Measurements from ENCODE around the gene CHL1. TPM values are rescaled to one million over a fixed set of nuclear protein-coding genes. Genes with fewer than 3 reads are reported as not detected.

The CHL1 gene
- total RNA-seq, 4 donors from 2014 or later: 28.2 to 49.2 (median 35.8) TPM

DNA sequence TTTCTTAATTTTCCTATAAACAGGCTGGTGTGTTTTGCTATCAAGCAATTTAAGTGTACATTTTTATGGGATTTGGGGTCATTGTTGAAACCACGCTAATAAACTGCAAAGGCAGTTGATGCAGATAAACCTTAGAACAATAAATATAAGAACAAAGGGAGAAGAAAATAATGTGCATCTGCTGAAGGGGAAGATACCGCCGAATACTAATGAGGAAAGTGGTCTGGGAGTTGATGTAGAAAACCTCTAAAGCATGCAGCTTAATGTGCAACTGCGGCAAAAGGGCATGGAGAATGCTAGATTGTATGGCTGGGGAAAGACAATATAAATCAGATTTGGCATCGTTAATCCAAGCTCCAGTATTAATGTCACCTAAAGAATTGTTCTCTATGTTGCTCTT, 29.8 kb upstream of the CHL1 start:
- no peak for TF ChIP-seq EP300 (IDR thresholded peaks at IDR 0.05)
- TF ChIP-seq POLR2AphosphoS5 (IDR thresholded peaks at IDR 0.05): no peak
- TF ChIP-seq, protein P1, sequence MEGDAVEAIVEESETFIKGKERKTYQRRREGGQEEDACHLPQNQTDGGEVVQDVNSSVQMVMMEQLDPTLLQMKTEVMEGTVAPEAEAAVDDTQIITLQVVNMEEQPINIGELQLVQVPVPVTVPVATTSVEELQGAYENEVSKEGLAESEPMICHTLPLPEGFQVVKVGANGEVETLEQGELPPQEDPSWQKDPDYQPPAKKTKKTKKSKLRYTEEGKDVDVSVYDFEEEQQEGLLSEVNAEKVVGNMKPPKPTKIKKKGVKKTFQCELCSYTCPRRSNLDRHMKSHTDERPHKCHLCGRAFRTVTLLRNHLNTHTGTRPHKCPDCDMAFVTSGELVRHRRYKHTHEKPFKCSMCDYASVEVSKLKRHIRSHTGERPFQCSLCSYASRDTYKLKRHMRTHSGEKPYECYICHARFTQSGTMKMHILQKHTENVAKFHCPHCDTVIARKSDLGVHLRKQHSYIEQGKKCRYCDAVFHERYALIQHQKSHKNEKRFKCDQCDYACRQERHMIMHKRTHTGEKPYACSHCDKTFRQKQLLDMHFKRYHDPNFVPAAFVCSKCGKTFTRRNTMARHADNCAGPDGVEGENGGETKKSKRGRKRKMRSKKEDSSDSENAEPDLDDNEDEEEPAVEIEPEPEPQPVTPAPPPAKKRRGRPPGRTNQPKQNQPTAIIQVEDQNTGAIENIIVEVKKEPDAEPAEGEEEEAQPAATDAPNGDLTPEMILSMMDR (IDR thresholded peaks at IDR 0.05): no peak
- TF ChIP-seq POLR2A (IDR thresholded peaks at IDR 0.05): no peak
- Histone ChIP-seq H3K4me3 (no peak overlapping the region), H3K36me3 (no peaks in the 10 kb centered on the region), H3K27me3 (peaks cover 3% of the 10 kb centered on the region), H3K9me3 (no peaks in the 10 kb centered on the region), H3K27ac (no peak overlapping the region), H3K4me1 (no peaks in the 10 kb centered on the region)
- 82 to 86% methylated on average over 5 of the region's 5 CpGs for WGBS, 2 donors (ENCODE audit: low coverage in 1 of 2)
- ATAC-seq: no peak

DNA sequence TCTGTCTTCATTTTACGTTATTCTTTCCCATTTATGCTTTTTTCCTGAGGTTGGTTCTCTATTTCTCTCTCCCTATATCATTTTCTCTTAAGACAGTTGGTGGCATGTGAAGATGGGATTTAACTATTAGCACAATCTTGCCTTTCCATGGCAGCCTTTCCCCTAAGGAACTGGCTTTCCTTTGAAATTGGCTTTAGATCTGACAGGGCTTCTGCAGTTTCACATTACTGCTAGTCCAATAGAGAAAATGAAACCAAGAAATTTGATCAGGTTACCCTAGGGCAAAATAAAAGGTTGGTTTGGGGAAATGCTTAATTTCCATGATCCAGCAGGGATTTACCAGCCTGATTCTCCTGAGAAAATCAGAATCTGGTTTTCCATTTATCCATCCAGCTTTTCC, 22.7 kb upstream of the CHL1 start:
- H3K27me3 ChIP-seq: peaks cover 9% of the 10 kb centered on the region
- ATAC-seq: no peak
- H3K36me3 ChIP-seq: no peaks in the 10 kb centered on the region
- no peak overlapping the region for H3K4me3 ChIP-seq
- no peak for TF ChIP-seq POLR2AphosphoS5 (IDR thresholded peaks at IDR 0.05)
- no peak for TF ChIP-seq EP300 (IDR thresholded peaks at IDR 0.05)
- no peaks in the 10 kb centered on the region for H3K9me3 ChIP-seq
- WGBS, 2 donors (ENCODE audit: low coverage in 1 of 2): 13 to 47% methylated on average over 1 of the region's 1 CpG
- H3K4me1 ChIP-seq: no peaks in the 10 kb centered on the region
- H3K27ac ChIP-seq: no peak overlapping the region

DNA sequence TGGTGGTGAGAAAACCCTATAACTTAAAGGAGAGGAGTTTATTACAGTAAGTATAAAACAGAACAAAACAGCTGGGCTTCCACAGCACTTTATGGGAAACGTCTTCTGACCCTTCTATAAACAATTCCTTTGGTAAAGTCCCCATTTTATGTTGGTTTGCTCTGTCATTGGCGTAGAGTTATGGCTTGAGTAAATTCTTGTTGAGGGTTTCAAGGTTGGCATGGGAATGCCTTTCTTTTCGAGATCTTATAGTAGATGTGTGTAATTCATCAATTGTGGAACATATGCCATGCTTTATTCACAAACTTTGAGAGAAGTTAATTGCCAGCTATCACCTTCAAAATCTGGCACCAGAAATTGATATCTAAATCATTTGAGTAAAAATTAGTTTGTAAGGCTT, 11.6 kb upstream of the CHL1 start:
- Histone ChIP-seq H3K27me3 (peaks cover 9% of the 10 kb centered on the region), H3K4me3 (no peak overlapping the region), H3K27ac (no peak overlapping the region), H3K4me1 (no peaks in the 10 kb centered on the region), H3K36me3 (no peaks in the 10 kb centered on the region), H3K9me3 (no peaks in the 10 kb centered on the region)
- 68 to 69% methylated on average over 3 of the region's 3 CpGs for WGBS, 2 donors (ENCODE audit: low coverage in 1 of 2)
- ATAC-seq: no peak
- TF ChIP-seq, protein P1 (IDR thresholded peaks at IDR 0.05): no peak
- TF ChIP-seq POLR2A (IDR thresholded peaks at IDR 0.05): no peak
- TF ChIP-seq EP300 (IDR thresholded peaks at IDR 0.05): no peak
- no peak for TF ChIP-seq POLR2AphosphoS5 (IDR thresholded peaks at IDR 0.05)

DNA sequence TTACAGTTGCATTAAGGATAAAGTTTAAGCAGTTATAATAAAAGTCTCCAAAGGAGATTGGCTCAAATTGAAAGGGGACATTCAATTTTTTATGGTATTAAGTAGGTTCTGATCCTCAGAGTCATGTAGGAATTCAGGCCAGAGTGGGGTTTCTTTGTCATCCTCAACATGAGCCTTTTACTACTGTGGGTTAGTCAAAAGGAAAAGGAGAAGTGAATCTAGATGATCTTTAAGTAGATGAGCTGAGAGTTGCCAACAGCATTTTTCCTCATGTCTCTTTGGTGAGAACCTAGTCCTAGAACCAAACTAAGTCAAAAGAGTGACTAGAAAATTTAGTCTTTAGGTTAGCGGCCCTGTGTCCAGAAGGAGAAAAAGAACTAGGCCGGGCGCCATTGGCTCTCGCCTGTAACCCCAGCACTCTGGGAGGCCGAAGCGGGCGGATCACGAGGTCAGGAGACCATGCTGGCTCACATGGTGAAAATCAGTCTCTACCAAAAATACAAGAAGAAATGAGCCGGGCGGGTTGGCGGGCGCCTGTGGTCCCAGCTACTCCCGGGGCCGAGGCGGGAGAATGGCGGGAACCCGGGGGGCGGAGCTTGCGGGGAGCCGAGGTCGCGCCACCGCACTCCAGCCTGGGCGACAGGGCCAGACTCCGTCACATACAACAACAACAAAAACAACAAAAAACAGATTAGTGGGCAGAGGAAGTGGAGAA, 4.2 kb upstream of the CHL1 start:
- Histone ChIP-seq H3K27me3 (peaks cover 38% of the 10 kb centered on the region), H3K4me1 (peaks cover 0 to 12% (median 0%) of the 10 kb centered on the region in 3 donors), H3K27ac (no peak overlapping the region), H3K4me3 (no peak overlapping the region), H3K9me3 (no peaks in the 10 kb centered on the region), H3K36me3 (no peaks in the 10 kb centered on the region)
- TF ChIP-seq POLR2AphosphoS5 (IDR thresholded peaks at IDR 0.05) (no peak), POLR2A (IDR thresholded peaks at IDR 0.05) (no peak), EP300 (IDR thresholded peaks at IDR 0.05) (no peak)
- TF ChIP-seq, protein P1 (IDR thresholded peaks at IDR 0.05): no peak
- no peak for ATAC-seq
- WGBS, 2 donors (ENCODE audit: low coverage in 1 of 2): 83 to 85% methylated on average over 11 to 13 of the region's 25 CpGs

DNA sequence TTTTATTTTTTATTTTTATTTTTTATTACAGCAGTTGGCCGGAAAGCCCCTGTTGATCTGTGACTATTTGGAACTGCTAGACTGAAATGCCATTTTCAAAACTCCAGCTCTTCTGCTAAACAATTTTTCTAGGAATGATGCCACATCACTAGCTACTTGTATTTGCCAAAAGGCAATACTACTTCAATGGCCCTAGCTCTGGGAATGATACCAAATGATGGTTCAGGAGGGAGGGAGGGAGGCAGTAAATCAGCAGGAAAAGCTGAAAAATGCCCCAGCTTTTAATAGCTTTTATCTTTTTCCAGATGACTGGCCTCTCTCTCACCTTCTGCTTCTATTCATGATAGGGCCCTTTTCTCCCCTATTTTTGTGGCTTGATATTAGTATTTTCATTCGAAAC, 2.6 kb upstream of the CHL1 start:
- Histone ChIP-seq H3K9me3 (no peaks in the 10 kb centered on the region), H3K4me1 (peaks cover 0 to 24% (median 5%) of the 10 kb centered on the region in 3 donors), H3K36me3 (no peaks in the 10 kb centered on the region), H3K27me3 (peaks cover 55% of the 10 kb centered on the region), H3K27ac (no peak overlapping the region), H3K4me3 (no peak overlapping the region)
- WGBS, 2 donors (ENCODE audit: low coverage in 1 of 2): 75 to 100% methylated on average over 1 to 2 of the region's 2 CpGs
- TF ChIP-seq POLR2A (IDR thresholded peaks at IDR 0.05): no peak
- TF ChIP-seq, protein P1 (IDR thresholded peaks at IDR 0.05): no peak
- no peak for ATAC-seq

All from gastroesophageal sphincter (tissue), 4 donors.